Neutrophil (primary cell): ENCODE data around the gene TGFBRAP1.
A peak's percentile ranks its signal among the peaks of the same experiment; 100 is the strongest.
"Not testable (repeated sequence)": the region's sequence is repeated elsewhere in the genome, so short reads cannot be mapped to it uniquely, and the experiment has no call there.

ENCODE experiments used
- H3K27ac ChIP-seq: fragments of 200-600 bp; sonication (generic); 2 replicates; pipeline ENCODE4 v1.5.1; 2016; ENCODE audit warnings: mild to moderate bottlenecking, moderate library complexity
- H3K27me3 ChIP-seq: fragments of 200-600 bp; sonication (generic); 2 replicates; pipeline ENCODE4 v1.6.0; 2016; ENCODE audit warnings: mild to moderate bottlenecking
- H3K36me3 ChIP-seq: fragments of 200-600 bp; sonication (generic); 2 replicates; pipeline ENCODE4 v1.5.1; 2017
- H3K4me1 ChIP-seq, 2 experiments: fragments of 200-600 bp in 1 of 2; sonication (generic) in 1 of 2; 1 replicate in 1 of 2; 2 replicates in 1 of 2; pipeline versions ENCODE4 v1.5.1 to v1.6.1; 2013 to 2016; ENCODE audit warnings: low read depth in 1 of 2, low read length in 1 of 2, mild to moderate bottlenecking in 1 of 2, moderate library complexity in 1 of 2; ENCODE audit not compliant: control insufficient read depth in 1 of 2, insufficient read depth in 1 of 2
- H3K4me3 ChIP-seq, 2 experiments: fragments of 200-600 bp in 1 of 2; sonication (generic) in 1 of 2; 1 replicate in 1 of 2; 2 replicates in 1 of 2; pipeline ENCODE4 v1.5.1; 2013 to 2016; ENCODE audit warnings: low read depth in 1 of 2, low read length in 1 of 2, mild to moderate bottlenecking in 1 of 2, moderate library complexity in 1 of 2
- H3K9me3 ChIP-seq: fragments of 200-600 bp; sonication (generic); 2 replicates; pipeline ENCODE4 v1.5.1; 2016
- TF ChIP-seq, protein P1 (sequence below): fragments of 200-600 bp; sonication (generic); IDR thresholded peaks from 2 replicates; pipeline ENCODE4 v1.5.1; 2016; ENCODE audit warnings: antibody characterized with exemption

The TGFBRAP1 gene

GRCh38 chr2:105327690-105328089, 1.8 kb downstream of the TGFBRAP1 start:
- H3K36me3 ChIP-seq, result no peaks in the 10 kb centered on the region
- no peaks in the 10 kb centered on the region for H3K9me3 ChIP-seq
- H3K27ac ChIP-seq, result peak overlapping the region; percentile 77
- H3K4me1 ChIP-seq, result peaks cover 67 to 71% of the 10 kb centered on the region in 2 experiments
- H3K4me3 ChIP-seq, result no peak overlapping the region
- no peaks in the 10 kb centered on the region for H3K27me3 ChIP-seq
- TF ChIP-seq, protein P1, sequence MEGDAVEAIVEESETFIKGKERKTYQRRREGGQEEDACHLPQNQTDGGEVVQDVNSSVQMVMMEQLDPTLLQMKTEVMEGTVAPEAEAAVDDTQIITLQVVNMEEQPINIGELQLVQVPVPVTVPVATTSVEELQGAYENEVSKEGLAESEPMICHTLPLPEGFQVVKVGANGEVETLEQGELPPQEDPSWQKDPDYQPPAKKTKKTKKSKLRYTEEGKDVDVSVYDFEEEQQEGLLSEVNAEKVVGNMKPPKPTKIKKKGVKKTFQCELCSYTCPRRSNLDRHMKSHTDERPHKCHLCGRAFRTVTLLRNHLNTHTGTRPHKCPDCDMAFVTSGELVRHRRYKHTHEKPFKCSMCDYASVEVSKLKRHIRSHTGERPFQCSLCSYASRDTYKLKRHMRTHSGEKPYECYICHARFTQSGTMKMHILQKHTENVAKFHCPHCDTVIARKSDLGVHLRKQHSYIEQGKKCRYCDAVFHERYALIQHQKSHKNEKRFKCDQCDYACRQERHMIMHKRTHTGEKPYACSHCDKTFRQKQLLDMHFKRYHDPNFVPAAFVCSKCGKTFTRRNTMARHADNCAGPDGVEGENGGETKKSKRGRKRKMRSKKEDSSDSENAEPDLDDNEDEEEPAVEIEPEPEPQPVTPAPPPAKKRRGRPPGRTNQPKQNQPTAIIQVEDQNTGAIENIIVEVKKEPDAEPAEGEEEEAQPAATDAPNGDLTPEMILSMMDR, result no peak

GRCh38 chr2:105327271-105327670, 2.3 kb downstream of the TGFBRAP1 start:
- peaks cover 69 to 74% of the 10 kb centered on the region in 2 experiments for H3K4me1 ChIP-seq
- H3K36me3 ChIP-seq, result not testable (repeated sequence)

GRCh38 chr2:105325389-105325963, 4.1 kb downstream of the TGFBRAP1 start:
- Histone ChIP-seq H3K4me3 (no peak overlapping the region), H3K27ac (peak overlapping the region; percentile 79), H3K36me3 (no peaks in the 10 kb centered on the region), H3K27me3 (no peaks in the 10 kb centered on the region), H3K4me1 (peaks cover 67 to 74% of the 10 kb centered on the region in 2 experiments), H3K9me3 (no peaks in the 10 kb centered on the region)
- TF ChIP-seq, protein P1, result no peak

More at GRCh38 chr2:105327271-105327670, 2.3 kb downstream of the TGFBRAP1 start:
- H3K4me3 ChIP-seq, H3K27me3 ChIP-seq, H3K9me3 ChIP-seq: not testable (repeated sequence)
- peak overlapping the region; percentile 77 for H3K27ac ChIP-seq

DNA sequence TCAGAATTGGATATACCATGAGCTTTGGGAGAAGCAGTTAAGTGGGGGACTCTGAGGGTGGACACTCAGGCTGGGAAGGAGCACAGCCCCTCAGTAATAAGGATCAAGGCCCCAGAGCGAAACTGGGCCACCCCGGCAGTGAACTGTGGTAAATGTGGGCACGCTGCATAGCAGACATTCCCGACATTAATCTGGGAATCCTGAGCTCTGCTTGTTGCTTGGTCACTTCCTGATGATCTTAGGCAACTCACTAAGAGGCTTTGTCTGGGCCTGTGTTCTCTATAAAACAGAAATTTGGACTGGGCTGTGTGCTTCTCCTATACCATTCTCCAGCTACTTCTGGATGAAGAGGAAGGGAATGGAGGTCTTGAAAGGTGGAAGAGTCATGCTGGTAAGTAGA, 4.8 kb downstream of the TGFBRAP1 start:
- Histone ChIP-seq H3K4me3 (peak overlapping the region in 1 of 2 experiments; percentile 19), H3K36me3 (no peaks in the 10 kb centered on the region), H3K27me3 (no peaks in the 10 kb centered on the region), H3K27ac (peak overlapping the region; percentile 79), H3K9me3 (no peaks in the 10 kb centered on the region), H3K4me1 (peaks cover 60 to 67% of the 10 kb centered on the region in 2 experiments)
- TF ChIP-seq, protein P1, result no peak

GRCh38 chr2:105324101-105324500, 5.4 kb downstream of the TGFBRAP1 start:
- H3K9me3 ChIP-seq, result no peaks in the 10 kb centered on the region
- peak overlapping the region; percentile 79 for H3K27ac ChIP-seq
- H3K4me1 ChIP-seq, result peaks cover 59 to 65% of the 10 kb centered on the region in 2 experiments
- TF ChIP-seq, protein P1, result no peak
- no peaks in the 10 kb centered on the region for H3K36me3 ChIP-seq
- peak overlapping the region in 1 of 2 experiments; percentile 19 for H3K4me3 ChIP-seq
- no peaks in the 10 kb centered on the region for H3K27me3 ChIP-seq

- H3K27ac ChIP-seq, result peak overlapping the region; percentile 79
- H3K4me3 ChIP-seq, result no peak overlapping the region
- peaks cover 52 to 59% of the 10 kb centered on the region in 2 experiments for H3K4me1 ChIP-seq
- no peaks in the 10 kb centered on the region for H3K9me3 ChIP-seq
- H3K36me3 ChIP-seq, result no peaks in the 10 kb centered on the region
- H3K27me3 ChIP-seq, result no peaks in the 10 kb centered on the region
- TF ChIP-seq, protein P1, result no peak
These were observed 6.4 kb downstream of the TGFBRAP1 start for GRCh38 chr2:105323111-105323510.
